ENCODE data around the gene MAP3K4.

GRCh38 chr6:160950507-160950906 lies 41.1 kb upstream of the MAP3K4 start:
- no peak for TF ChIP-seq ARNT (IDR thresholded peaks at IDR 0.05)
- no peak for TF ChIP-seq SUZ12 (IDR thresholded peaks at IDR 0.05)
- TF ChIP-seq FOXM1 (IDR thresholded peaks at IDR 0.05; ENCODE audit: borderline replicate concordance): no peak
- no peak for TF ChIP-seq PKNOX1 (IDR thresholded peaks at IDR 0.05)
